GM18508 (cell line): ENCODE data around the gene FSHR.

Source experiments
- ATAC-seq: cut with Tn5 transposase; IDR thresholded peaks from one replicate; pipeline ENCODE4 v1.9.1; 2021; ENCODE audit warnings: moderate number of reproducible peaks; ENCODE audit not compliant: insufficient read depth, unreplicated experiment

The FSHR gene

GRCh38 chr2:49113046-49113445, 41.3 kb downstream of the FSHR start:
- no peak for ATAC-seq

- no peak for ATAC-seq
Observed at GRCh38 chr2:49111456-49111855, 42.9 kb downstream of the FSHR start.

DNA sequence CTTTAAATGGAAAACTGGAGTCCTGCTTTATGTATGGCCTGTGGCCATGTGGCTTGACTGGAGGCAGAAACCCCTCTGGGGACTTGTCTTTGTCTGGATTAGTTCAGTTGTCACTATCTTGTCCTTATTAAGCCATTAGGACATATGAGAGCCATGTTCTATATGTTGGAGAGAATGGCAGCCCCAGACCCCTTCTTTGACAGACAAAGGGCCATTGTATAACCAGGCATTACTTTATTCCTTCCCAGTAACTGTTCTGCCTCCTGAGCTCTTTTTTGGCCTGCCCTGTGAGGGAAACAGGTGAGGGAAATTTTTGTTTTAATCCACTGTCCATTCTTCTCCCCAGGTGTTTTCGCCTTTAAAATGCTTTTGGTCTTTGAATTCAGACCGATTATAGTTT, 43.3 kb downstream of the FSHR start:
- no peak for ATAC-seq

- ATAC-seq, result no peak
Observed at GRCh38 chr2:49110571-49110970, 43.7 kb downstream of the FSHR start.

DNA sequence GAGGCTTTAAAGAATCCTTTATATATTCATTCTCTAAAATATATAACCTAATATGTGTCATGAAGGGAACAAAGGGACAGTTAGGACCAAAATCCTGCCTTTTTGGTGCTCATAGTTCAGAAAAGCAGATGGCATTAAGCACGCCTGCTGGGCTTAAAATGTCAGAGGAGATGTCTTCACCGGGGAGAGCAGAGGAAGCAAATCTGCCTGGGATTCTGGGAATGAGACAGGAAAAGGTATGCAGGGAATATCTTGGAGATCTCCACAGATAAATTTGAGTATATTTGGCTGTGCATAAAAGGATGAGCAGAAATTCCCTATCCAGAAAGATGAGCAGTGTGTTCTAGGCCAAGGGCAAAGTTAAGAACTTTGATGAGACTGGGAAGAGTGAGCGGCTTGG, 45.5 kb downstream of the FSHR start:
- ATAC-seq, result no peak

GRCh38 chr2:49108436-49108835, 45.9 kb downstream of the FSHR start:
- ATAC-seq, result no peak

DNA sequence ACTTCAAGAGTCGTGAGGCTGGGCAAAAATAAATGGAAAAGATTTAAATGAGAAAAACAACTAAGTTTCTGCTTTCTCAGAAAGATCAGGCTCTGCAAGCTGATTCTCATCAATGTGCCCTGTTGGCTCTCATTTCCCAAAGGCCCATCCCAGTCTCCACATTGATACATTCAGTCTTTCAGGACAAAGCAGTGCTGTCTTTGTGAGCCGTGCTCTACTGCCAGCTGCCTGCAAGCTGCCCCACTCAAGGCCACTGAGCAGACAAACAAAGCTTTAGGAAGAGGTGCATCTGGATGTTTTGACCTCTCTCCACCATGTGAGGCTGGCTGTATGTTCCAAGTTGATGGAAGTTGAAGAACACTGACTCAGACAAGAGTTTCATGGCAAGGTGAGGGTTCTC, 48.8 kb downstream of the FSHR start:
- ATAC-seq, result no peak

DNA sequence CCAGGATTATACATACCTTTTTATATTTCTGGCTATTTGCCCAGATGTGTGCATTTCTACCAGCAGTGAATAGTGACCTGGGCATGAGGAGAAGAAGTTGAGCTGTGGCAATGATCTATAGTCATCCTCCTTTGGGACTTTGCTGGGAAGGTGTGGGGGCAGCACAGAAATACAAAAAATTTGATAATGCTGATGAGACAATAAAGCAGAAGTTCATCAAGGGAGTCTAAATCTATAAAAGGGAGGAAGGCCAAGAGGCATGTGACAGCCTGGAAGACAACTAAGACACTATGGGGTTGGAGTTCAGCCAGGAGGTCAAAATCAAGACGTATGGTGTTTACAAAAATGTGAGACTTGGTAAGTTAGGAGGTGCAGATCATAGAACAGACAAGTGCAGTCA, 52.2 kb downstream of the FSHR start:
- ATAC-seq, result no peak

DNA sequence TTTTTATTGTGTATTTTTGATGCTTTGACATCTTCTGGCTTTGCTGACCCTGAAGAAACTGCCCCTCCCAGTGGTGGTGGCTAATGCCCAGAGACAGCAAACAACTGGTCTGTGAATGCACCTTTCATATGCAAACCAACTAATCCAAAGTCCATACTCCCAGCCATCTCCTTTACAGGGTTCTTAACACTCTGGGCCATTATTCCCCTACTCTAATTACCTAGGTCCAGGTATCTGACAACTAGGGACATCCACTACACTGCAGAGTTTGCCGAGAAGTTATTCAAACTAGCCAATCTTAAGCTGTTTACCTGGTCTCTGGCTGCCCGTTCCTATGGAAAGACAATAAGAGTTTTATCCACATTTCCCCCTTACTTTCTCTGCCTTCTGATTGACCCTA, 73.6 kb downstream of the FSHR start:
- no peak for ATAC-seq

GRCh38 chr2:49070716-49071115, 83.6 kb downstream of the FSHR start:
- ATAC-seq, result no peak

- no peak for ATAC-seq
Observed at GRCh38 chr2:49069829-49070228, 84.5 kb downstream of the FSHR start.

GRCh38 chr2:49068613-49069012, 85.7 kb downstream of the FSHR start:
- ATAC-seq, result no peak

GRCh38 chr2:49067971-49068370, 86.3 kb downstream of the FSHR start:
- ATAC-seq, result no peak

DNA sequence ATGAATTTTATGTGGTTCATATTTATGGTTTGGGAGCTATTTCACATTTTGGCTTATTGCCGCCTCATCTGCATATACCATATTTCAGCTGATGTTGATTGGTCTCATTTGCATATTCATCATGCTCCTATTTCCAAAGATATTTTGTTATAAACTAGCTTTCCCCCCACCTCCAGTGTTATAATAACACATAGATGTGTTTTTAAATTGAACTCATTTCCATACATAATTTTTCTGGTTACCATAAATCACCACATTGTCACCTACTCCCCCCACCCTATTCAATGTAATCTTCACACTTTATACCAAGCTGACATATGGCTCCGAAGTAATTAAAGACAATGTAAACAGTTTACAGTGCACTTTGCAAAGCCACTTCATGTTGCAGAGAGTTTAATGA, 101.2 kb downstream of the FSHR start:
- ATAC-seq, result no peak

- ATAC-seq, result no peak
Observed at GRCh38 chr2:49050265-49050664, 104.0 kb downstream of the FSHR start.

GRCh38 chr2:49049161-49049560, 105.2 kb downstream of the FSHR start:
- ATAC-seq, result no peak

DNA sequence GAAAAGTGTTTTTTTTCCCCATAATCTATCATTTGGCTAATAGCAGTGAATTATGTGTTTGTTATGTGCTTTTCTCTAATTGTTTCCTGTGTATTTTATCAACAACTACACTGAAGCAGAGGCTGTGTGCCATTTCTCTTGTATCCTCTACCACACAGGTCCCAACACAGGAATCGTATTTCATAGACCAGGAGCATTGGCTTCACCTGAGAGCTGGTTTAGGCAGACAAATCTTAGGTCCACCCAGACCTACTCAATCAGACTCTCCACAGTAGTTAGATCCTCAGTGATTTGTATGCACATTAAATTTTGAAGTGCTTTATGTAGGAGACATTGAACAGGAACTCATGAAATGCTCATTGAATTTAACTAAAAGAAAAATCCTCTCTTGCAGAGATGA, 109.2 kb downstream of the FSHR start:
- no peak for ATAC-seq

GRCh38 chr2:49044350-49045079, 109.8 kb downstream of the FSHR start:
- ATAC-seq, result no peak

DNA sequence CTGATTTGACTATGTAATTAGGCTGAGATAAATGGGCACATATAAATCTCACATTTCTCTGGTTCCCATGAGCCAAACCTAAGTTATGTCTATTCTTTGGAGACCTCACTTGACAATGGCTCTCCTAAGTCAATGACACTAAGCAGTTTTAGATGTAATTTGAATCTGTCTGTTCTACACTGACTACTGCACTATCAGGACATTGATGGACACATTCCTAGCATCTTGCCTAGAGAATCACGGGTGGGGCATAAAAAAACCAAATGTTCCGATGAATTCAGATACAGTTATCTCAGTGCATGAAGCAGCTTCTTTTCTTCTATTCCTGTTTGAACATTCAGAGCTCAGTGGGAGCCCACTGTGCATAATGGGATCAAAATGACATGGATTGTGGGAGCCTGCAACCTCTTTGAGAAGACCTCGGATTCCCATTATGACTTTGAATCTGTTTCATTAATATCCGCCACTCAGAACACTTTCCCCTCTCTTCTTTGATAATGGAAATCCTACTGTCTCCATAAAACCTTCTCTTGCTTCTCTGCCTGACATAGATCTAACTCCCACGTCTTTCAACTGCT, 110.8 kb downstream of the FSHR start:
- ATAC-seq, result no peak

DNA sequence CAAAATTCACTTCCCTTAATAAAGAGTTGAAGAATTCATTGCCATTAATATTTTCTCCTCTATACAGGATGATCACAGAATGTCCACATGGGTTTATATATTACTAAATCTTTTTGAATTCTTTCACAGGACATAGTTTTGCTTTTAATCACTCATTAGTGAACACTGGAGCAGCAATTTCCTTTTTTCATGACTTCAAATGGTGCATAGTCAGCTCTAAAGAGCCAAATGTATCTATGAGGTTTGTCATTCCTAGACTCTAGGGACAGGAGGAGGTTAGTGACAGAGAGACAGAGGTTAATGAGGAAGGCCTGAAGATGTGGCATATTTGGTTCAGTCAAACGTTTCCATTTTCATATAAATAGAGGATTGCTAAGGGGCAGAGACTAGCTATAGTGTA, 111.8 kb downstream of the FSHR start:
- ATAC-seq, result peak; percentile 37

- ATAC-seq, result no peak
Observed at GRCh38 chr2:49041061-49041460, 113.3 kb downstream of the FSHR start.

DNA sequence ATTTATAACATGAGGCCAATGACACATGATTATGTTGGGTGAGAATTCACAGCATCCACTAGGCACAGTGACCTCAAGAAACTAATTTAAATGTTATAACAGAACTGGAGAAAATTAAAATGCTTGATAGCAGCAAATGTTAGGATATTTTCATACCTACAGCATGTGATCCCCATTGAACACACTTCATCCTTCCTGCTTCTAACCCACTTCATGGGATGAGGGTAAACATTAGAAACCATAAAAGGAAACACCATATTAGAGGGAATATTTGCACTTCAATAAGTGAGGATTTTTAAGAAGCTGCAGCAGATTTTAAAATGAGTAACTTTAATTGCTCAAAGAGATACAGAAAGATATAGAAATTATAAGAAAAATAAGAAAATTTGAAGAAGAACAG, 117.1 kb downstream of the FSHR start:
- no peak for ATAC-seq
